ENCODE data around the gene PPP1R1C.

Gene PPP1R1C

GRCh38 chr2:182117196-182117595 lies 131.5 kb downstream of the PPP1R1C start:
- no peak for DNase-seq

- no peak for DNase-seq
Measured at GRCh38 chr2:182128821-182129707, 143.4 kb downstream of the PPP1R1C start.

GRCh38 chr2:182132605-182133004 lies 147.0 kb downstream of the PPP1R1C start:
- no peak for DNase-seq

- DNase-seq, result no peak
Measured at GRCh38 chr2:182133195-182133891, 147.7 kb downstream of the PPP1R1C start.

- DNase-seq, result no peak
Measured at GRCh38 chr2:182134201-182134600, 148.5 kb downstream of the PPP1R1C start.

- DNase-seq, result no peak
Measured at GRCh38 chr2:182142062-182142461, 156.4 kb downstream of the PPP1R1C start.

GRCh38 chr2:182144041-182144775 lies 158.6 kb downstream of the PPP1R1C start:
- no peak for DNase-seq

- no peak for DNase-seq
Measured at GRCh38 chr2:182144776-182145165, 159.1 kb downstream of the PPP1R1C start.

- DNase-seq, result no peak
Measured at GRCh38 chr2:182148344-182148743, 162.7 kb downstream of the PPP1R1C start.

GRCh38 chr2:182163878-182164277 lies 178.2 kb downstream of the PPP1R1C start:
- DNase-seq, result no peak

GRCh38 chr2:182164686-182165085 lies 179.0 kb downstream of the PPP1R1C start:
- no peak for DNase-seq

- DNase-seq, result no peak
Measured at GRCh38 chr2:182165202-182165601, 179.5 kb downstream of the PPP1R1C start.

GRCh38 chr2:182166406-182166805 lies 180.8 kb downstream of the PPP1R1C start:
- no peak for DNase-seq

GRCh38 chr2:182166841-182167240 lies 181.2 kb downstream of the PPP1R1C start:
- no peak for DNase-seq
